Measurements from ENCODE around the gene RHOT2. TPM values are rescaled to one million over a fixed set of nuclear protein-coding genes. Genes with fewer than 3 reads are reported as not detected.

RHOT2 gene
- polyA plus RNA-seq, 1 experiment = 38.0 TPM

GRCh38 chr16:672371-672770, 4.4 kb downstream of the RHOT2 start:
- no peak overlapping the region for H3K4me3 ChIP-seq (ENCODE audit: low read depth, low read length)
- DNase-seq (ENCODE audit: low read depth, low spot score) = no peak
- no peak overlapping the region for H3K27ac ChIP-seq (ENCODE audit: low read depth, low read length)
- CTCF ChIA-PET = no interaction called here
- H3K9me3 ChIP-seq (ENCODE audit: control insufficient read depth, insufficient read depth, low read length) = no peaks in the 10 kb centered on the region; the same call in 1 of the 2 replicates
- no peaks in the 10 kb centered on the region for H3K27me3 ChIP-seq (ENCODE audit: control insufficient read depth, insufficient read depth, low read length)
- POLR2A ChIA-PET = no interaction called here
- TF ChIP-seq CTCF (IDR thresholded peaks at IDR 0.05; ENCODE audit: low read depth, low read length) = no peak

GRCh38 chr16:672851-673250, 4.9 kb downstream of the RHOT2 start:
- Histone ChIP-seq H3K27ac (ENCODE audit: low read depth, low read length) (no peak overlapping the region), H3K4me3 (ENCODE audit: low read depth, low read length) (no peak overlapping the region), H3K9me3 (ENCODE audit: control insufficient read depth, insufficient read depth, low read length) (no peaks in the 10 kb centered on the region; the same call in 1 of the 2 replicates), H3K27me3 (ENCODE audit: control insufficient read depth, insufficient read depth, low read length) (no peaks in the 10 kb centered on the region)
- ChIA-PET POLR2A (no interaction called here), CTCF (no interaction called here)
- no peak for DNase-seq (ENCODE audit: low read depth, low spot score)
- TF ChIP-seq CTCF (IDR thresholded peaks at IDR 0.05; ENCODE audit: low read depth, low read length) = no peak

GRCh38 chr16:673399-673991, 5.6 kb downstream of the RHOT2 start:
- no peak for DNase-seq (ENCODE audit: low read depth, low spot score)
- POLR2A ChIA-PET = no interaction called here
- CTCF ChIA-PET = no interaction called here
- Histone ChIP-seq H3K27me3 (ENCODE audit: control insufficient read depth, insufficient read depth, low read length) (no peaks in the 10 kb centered on the region), H3K27ac (ENCODE audit: low read depth, low read length) (no peak overlapping the region), H3K4me3 (ENCODE audit: low read depth, low read length) (no peak overlapping the region), H3K9me3 (ENCODE audit: control insufficient read depth, insufficient read depth, low read length) (no peaks in the 10 kb centered on the region; the same call in 1 of the 2 replicates)
- TF ChIP-seq CTCF (IDR thresholded peaks at IDR 0.05; ENCODE audit: low read depth, low read length) = no peak

GRCh38 chr16:674214-674881, 6.4 kb downstream of the RHOT2 start:
- TF ChIP-seq CTCF (IDR thresholded peaks at IDR 0.05; ENCODE audit: low read depth, low read length) = no peak
- Histone ChIP-seq H3K4me3 (ENCODE audit: low read depth, low read length) (no peak overlapping the region), H3K9me3 (ENCODE audit: control insufficient read depth, insufficient read depth, low read length) (no peaks in the 10 kb centered on the region; the same call in 1 of the 2 replicates), H3K27ac (ENCODE audit: low read depth, low read length) (no peak overlapping the region), H3K27me3 (ENCODE audit: control insufficient read depth, insufficient read depth, low read length) (no peaks in the 10 kb centered on the region)
- no peak for DNase-seq (ENCODE audit: low read depth, low spot score)
- CTCF ChIA-PET = no interaction called here
- POLR2A ChIA-PET = no interaction called here

All from AG04450 (cell line).